ENCODE data around the gene ZNF280C.

- TF ChIP-seq CTCF (conservative IDR thresholded peaks at IDR 0.05; ENCODE audit: low read depth, low read length) (no peak), EZH2 (IDR thresholded peaks at IDR 0.05; ENCODE audit: borderline replicate concordance, low read depth, low read length, poor library complexity, severe bottlenecking) (no peak)
Measured at GRCh38 chrX:130197464-130197863, 71.2 kb downstream of the ZNF280C start.
